MM.1S (cell line): Measurements from ENCODE around the gene SAMD4A.

Experiments
- DNase-seq: peaks from one replicate; pipeline ENCODE4 v3.0.0-alpha.2; 2015
- H2AFZ ChIP-seq: fragments of 300-600 bp; sonication (generic); 2 replicates; pipeline ENCODE4 v1.6.0; 2016; ENCODE audit warnings: antibody characterized with exemption, low read length
- H3F3A ChIP-seq: fragments of 300-600 bp; sonication (generic); 2 replicates; pipeline ENCODE4 v1.6.1; 2016; ENCODE audit warnings: mild to moderate bottlenecking, antibody characterized with exemption, low read length, moderate library complexity, mixed read lengths; ENCODE audit not compliant: insufficient read depth
- H3K27ac ChIP-seq: fragments of 300-600 bp; sonication (generic); 2 replicates; pipeline ENCODE4 v1.5.1; 2016; ENCODE audit warnings: mild to moderate bottlenecking, low read length
- H3K27me3 ChIP-seq: fragments of 300-600 bp; sonication (generic); replicated peaks from 2 replicates; pipeline ENCODE4 v1.6.0; 2016; ENCODE audit warnings: low read length; ENCODE audit not compliant: insufficient read depth
- H3K36me3 ChIP-seq: fragments of 300-600 bp; sonication (generic); replicated peaks from 2 replicates; pipeline ENCODE4 v1.6.1; 2016; ENCODE audit warnings: mild to moderate bottlenecking, low read length, mixed read lengths; ENCODE audit not compliant: insufficient read depth
- H3K4me1 ChIP-seq: fragments of 300-600 bp; sonication (generic); 2 replicates; pipeline ENCODE4 v1.6.1; 2016; ENCODE audit warnings: low read length, mixed read lengths
- H3K4me2 ChIP-seq: fragments of 300-600 bp; sonication (generic); 2 replicates; pipeline ENCODE4 v1.6.0; 2016; ENCODE audit warnings: low read depth, low read length
- H3K4me3 ChIP-seq: fragments of 300-600 bp; sonication (generic); 2 replicates; pipeline ENCODE4 v1.5.1; 2016; ENCODE audit warnings: low read length, mixed read lengths
- H3K79me2 ChIP-seq: fragments of 300-600 bp; sonication (generic); 2 replicates; pipeline ENCODE4 v1.6.1; 2016; ENCODE audit warnings: mixed run types, low read length, mixed read lengths
- H3K9ac ChIP-seq: fragments of 300-600 bp; sonication (generic); 2 replicates; pipeline ENCODE4 v1.6.1; 2016; ENCODE audit warnings: low read length, mixed read lengths
- H3K9me2 ChIP-seq: fragments of 300-600 bp; sonication (generic); replicated peaks from 2 replicates; pipeline ENCODE4 v1.6.1; 2016; ENCODE audit warnings: mild to moderate bottlenecking, low read length, mixed read lengths; ENCODE audit not compliant: insufficient read depth
- H3K9me3 ChIP-seq: fragments of 300-600 bp; sonication (generic); replicated peaks from 2 replicates; pipeline ENCODE4 v1.6.1; 2016; ENCODE audit warnings: mild to moderate bottlenecking, low read length, mixed read lengths; ENCODE audit not compliant: insufficient read depth
- H4K20me1 ChIP-seq: fragments of 300-600 bp; sonication (generic); 2 replicates; pipeline ENCODE4 v1.6.1; 2016; ENCODE audit warnings: mild to moderate bottlenecking, low read length, moderate library complexity, mixed read lengths; ENCODE audit not compliant: insufficient read depth
- CTCF ChIP-seq: fragments of 300-600 bp; sonication (generic); IDR thresholded peaks from 2 replicates; pipeline ENCODE4 v1.5.1; 2016; ENCODE audit warnings: antibody characterized with exemption, low read length, mixed read lengths
- EZH2 ChIP-seq: fragments of 300-600 bp; sonication (generic); optimal IDR thresholded peaks from 2 replicates; pipeline ENCODE3; 2017; ENCODE audit warnings: low read depth, mild to moderate bottlenecking, antibody characterized with exemption, low read length, mixed read lengths
- EZH2phosphoT487 ChIP-seq: fragments of 300-600 bp; sonication (generic); IDR thresholded peaks from 2 replicates; pipeline ENCODE4 v1.6.1; 2018; ENCODE audit warnings: antibody characterized with exemption, low read length

SAMD4A gene

GRCh38 chr14:54709444-54709843 lies 142.5 kb downstream of the SAMD4A start:
- H3K4me3 ChIP-seq: no peak overlapping the region

GRCh38 chr14:54709867-54710266 lies 142.9 kb downstream of the SAMD4A start:
- Histone ChIP-seq H3K9me2 (no peaks in the 10 kb centered on the region), H3K4me2 (no peak overlapping the region), H3K79me2 (no peaks in the 10 kb centered on the region), H3K9ac (no peak overlapping the region), H3K4me1 (peaks cover 15% of the 10 kb centered on the region; the same call in 1 of the 2 replicates), H3K36me3 (no peaks in the 10 kb centered on the region), H4K20me1 (no peaks in the 10 kb centered on the region), H3K27me3 (no peaks in the 10 kb centered on the region), H2AFZ (no peak overlapping the region), H3K9me3 (no peaks in the 10 kb centered on the region), H3K27ac (no peak overlapping the region), H3F3A (no peaks in the 10 kb centered on the region), H3K4me3 (no peak overlapping the region)
- TF ChIP-seq EZH2phosphoT487 (no peak), CTCF (no peak), EZH2 (no peak)
- no peak for DNase-seq

More at GRCh38 chr14:54709444-54709843, 142.5 kb downstream of the SAMD4A start:
- Histone ChIP-seq H3K9ac (no peak overlapping the region), H2AFZ (no peak overlapping the region), H3K36me3 (no peaks in the 10 kb centered on the region), H3K9me2 (no peaks in the 10 kb centered on the region), H3K9me3 (no peaks in the 10 kb centered on the region), H3K27me3 (no peaks in the 10 kb centered on the region), H3K4me1 (peaks cover 15% of the 10 kb centered on the region; the same call in 1 of the 2 replicates), H4K20me1 (no peaks in the 10 kb centered on the region), H3K27ac (no peak overlapping the region), H3K79me2 (no peaks in the 10 kb centered on the region), H3F3A (no peaks in the 10 kb centered on the region), H3K4me2 (no peak overlapping the region)
- no peak for DNase-seq
- TF ChIP-seq CTCF: no peak
- no peak for TF ChIP-seq EZH2phosphoT487
- TF ChIP-seq EZH2: no peak

- H2AFZ ChIP-seq: no peak overlapping the region
- H4K20me1 ChIP-seq: no peaks in the 10 kb centered on the region
- H3K9me3 ChIP-seq: no peaks in the 10 kb centered on the region
- no peaks in the 10 kb centered on the region for H3K36me3 ChIP-seq
- H3K4me1 ChIP-seq: peaks cover 15% of the 10 kb centered on the region; the same call in 1 of the 2 replicates
- no peaks in the 10 kb centered on the region for H3F3A ChIP-seq
- H3K4me2 ChIP-seq: peak overlapping the region; percentile 69; the same call in 1 of the 2 replicates
- H3K79me2 ChIP-seq: no peaks in the 10 kb centered on the region
- peak overlapping the region; percentile 29; the same call in 1 of the 2 replicates for H3K27ac ChIP-seq
- no peaks in the 10 kb centered on the region for H3K27me3 ChIP-seq
- TF ChIP-seq CTCF (no peak), EZH2 (no peak), EZH2phosphoT487 (no peak)
- no peaks in the 10 kb centered on the region for H3K9me2 ChIP-seq
- DNase-seq: no peak
- no peak overlapping the region for H3K4me3 ChIP-seq
- no peak overlapping the region for H3K9ac ChIP-seq
Observed at GRCh38 chr14:54711312-54711711, 144.4 kb downstream of the SAMD4A start.
